Activated CD4-positive, alpha-beta T cell treated with anti-CD3 and anti-CD28 coated beads, Interleukin-2, Interleukin-6, amounts not matched to agents 100 ng/mL and 50 ng/mL, durations not matched to agents 16 hours and 8 hours (primary cell): ENCODE data around the gene TRAP1.
"Not testable (repeated sequence)": the region's sequence is repeated elsewhere in the genome, so short reads cannot be mapped to it uniquely, and the experiment has no call there.

Source experiments
- DNase-seq: peaks from one replicate; pipeline ENCODE4 v3.0.0-alpha.2; 2020

The TRAP1 gene

DNA sequence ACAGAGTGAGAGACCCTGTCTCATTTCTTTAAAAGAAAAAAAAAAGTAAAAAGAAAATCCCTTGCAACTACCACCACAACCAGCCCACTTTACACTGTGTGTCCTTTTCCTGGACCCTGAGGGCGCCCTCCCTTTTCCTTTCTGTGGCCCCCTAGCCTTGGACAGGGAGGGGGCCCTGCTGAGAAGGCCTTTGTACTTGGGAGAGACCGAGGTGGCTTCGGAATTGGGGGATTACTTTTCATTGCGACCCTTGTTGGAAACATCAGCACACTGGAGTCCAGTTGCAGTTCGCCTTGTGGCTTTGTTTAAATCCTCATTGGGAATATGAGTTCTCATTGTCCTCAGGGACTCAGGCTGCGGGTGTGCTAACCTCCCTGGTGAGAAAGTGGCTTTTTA is 72.2 kb downstream of the TRAP1 start:
- DNase-seq, result no peak

DNA sequence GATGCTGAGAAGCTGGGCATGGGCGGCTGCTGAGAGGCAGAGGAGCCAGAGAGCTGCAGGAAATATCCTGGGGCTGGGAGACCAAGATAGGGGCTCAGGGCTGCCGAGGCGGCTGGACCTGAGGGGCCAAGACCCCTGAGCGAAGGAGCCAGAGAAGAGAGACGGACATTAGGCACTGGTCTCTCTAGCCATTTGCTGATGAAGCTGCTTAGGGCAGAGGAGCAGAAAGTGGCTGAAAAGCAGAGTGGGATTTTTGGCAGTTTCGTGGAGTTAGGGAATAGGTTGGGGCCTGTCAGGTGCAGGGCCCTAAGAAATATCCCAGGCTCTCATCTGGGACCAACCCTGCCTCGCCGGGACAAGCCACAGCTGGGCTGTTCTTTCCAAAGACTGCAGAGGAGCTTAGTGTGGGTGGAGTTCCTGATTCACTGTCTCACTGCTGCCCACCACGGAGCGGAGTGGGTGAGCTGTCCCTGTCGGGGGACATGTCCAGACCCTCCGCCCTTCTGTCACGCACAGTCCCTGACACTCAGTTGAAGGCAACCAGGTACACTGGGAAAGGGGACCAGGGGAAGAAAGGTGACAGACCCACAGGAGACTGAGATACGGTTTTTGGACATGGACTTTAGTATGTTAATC is 74.1 kb downstream of the TRAP1 start:
- no peak for DNase-seq

DNA sequence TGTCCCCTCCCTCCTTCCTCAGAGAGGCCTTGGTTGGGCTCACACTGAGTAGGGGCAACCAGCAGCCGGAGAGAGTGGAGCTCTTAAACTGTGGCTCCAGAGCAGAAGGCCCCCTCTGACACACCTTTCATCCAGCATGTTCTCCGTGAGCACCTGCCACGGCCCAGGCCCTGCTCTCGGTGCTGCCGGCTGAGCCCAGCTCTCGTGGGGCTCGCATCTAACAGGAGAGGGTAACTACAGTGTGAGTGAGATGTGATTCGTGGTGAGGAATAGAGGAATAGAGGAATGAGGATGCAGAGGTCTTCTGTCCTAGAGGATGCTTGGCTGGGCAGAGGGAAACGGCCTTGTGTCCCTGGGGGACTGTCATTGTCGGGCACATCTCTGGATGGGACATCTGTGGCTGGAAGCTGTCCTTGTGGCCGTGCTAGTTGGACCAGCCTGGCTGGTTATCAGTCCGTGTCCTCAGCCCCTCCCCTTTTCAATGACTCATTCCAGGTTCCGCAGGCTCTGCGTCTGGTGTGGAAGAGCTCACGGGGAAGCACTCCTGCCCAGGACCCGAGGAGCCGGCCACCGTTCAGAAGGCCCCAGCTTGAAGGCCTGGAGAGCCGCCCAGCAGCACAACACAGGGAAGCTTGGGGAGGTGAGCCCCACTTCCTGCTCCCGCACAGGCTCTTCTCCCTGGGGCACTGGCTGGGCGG is 74.8 kb downstream of the TRAP1 start:
- DNase-seq, result no peak

DNA sequence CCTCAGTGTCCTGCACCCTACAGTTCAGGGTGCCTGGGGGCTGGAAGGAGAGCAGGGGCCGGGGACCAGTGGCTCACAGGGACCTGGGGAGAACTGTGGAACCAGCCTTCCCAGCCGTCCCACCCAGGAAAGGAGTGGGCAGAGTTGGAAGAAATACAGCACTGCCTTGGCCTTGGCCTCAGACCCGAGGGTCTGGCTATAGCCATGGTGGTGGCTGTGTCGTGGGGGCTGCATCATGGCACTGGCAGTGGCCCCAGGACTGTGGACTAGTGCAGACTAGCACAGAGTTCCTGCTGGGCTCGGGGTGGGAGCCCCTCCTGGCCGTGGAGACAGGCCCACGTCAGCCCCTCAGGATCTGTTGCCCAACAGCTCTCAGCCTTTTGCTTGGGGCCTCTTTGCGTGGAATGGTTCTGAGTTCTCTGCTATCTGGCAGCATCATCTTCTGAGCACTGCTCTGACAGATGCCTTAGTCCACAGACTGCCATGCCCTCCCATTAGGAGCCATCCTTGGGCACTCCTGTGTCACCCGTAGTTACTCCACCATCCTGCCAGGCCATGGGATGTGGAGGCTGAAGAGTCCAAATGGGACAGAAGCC is 75.4 kb downstream of the TRAP1 start:
- no peak for DNase-seq

DNA sequence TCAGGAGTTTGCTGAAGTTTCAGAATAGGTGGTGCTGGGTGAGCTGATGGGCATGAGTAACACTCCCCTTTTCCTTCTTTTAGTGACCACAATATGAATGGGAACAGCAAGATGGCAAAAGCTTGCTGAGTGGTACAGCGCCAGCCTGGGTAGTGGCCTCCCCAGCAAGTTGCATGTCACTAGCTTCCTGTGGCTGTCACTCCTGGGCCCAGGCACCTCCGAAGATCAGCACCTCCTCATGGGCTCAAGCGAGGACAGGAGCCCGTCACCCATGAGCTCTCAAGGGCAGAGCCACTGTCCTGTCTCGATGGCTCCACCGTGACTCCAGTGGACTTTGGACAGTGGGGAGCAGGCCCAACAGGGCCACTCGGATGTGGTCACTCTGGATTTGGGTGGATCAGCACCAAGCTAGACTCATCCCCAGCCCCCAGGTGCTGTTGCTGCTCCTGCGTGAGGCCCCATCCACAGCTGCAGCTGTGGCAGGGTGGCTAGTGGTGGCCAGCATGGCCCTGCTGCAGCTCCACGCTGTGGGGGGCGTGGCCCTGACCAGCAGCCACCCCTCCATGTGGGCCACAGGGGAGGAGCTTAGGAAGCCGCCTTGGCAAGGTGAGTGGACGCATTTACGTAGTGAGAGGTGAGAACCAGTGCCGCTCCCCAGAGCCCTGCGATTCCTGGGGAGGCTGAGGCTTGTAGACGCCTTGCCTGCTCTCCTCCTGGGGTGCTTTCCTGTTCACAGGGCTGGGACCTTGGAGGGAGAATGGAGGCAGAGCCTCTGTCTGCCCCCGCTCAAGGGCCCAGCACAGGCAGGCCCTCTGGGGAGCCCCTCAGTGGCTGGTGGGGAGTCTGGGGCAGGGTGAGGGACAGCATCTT is 76.5 kb downstream of the TRAP1 start:
- no peak for DNase-seq

DNA sequence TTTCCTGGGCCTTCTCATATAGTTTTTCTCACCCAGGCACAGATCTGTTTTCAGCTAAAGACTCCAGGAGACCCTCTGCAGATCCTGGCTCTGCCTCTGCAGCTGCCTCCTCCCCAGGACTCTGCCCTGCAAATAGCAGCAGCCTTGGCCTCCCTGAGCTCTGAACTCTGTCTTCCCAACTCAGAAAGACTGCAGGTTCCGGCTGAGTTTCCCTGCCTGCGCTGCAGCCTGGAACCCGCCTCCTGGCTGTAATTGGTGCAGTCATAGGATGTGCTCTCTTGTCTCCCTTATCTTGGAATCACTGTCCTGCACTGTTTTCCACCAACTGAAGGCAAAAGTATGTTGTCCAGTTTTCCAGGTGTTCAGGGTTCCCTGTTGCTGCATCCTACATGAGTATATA is 77.1 kb downstream of the TRAP1 start:
- DNase-seq, result no peak

DNA sequence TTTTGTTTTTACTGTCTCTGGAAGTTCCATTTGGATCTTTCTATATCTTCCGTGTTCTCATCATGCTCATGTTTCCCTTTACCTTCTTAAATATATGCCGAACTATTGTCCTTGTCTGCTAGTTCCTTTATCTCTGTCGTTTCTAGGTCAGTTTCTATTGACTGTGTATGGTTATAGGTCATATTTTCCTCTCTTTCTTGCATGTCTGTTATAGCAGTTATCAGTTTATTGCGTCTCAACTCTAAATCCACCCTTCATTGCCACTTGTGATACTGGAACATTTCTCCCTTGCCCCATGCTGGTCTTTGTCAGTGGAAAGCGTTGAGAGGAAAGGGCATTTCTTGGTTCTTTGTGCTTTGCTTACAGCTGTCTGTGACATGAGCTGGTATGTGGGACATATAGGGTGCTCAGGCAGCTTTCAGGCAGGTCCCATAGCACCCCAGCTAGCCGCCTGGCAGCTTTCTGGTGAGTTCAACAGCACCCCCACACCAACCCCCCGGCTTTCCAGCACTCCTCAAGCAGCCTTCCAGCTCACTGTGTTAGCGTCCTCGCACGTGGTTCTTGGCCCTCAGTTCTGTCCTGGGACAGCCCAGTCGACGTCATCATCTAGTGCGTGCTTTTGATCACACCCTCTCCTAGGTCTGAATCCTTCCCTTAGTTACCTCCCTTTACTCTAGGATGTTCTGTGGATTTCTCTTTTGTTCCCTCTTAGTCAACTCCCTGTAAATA is 78.2 kb downstream of the TRAP1 start:
- DNase-seq, result no peak

DNA sequence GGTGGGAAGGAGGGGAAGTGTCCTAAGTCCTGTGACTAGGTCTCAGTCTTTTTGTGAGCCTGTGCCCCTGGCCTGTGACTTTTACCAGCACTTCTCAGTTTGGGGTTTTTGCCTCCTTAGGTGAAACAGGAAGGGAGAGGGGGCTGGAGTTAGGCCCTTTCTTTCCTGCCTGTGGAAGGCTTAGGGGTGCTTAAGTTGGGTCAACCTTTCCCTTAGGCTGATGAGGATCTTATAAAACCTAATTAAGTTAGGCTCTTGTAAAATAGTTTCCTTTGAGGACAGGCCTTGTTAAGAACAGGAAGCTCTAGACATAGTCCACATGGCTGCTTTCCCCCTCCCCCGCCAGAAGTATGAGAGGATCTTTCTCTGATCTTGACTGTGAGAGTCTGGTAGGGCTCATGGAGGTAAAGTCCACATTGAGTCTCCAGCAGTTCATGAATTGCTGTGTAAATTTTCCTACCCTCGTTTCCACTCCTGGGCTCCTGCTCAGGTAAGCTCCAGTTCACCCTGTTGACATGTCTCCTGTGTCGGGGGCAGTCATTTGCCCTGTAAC is 79.9 kb downstream of the TRAP1 start:
- no peak for DNase-seq

DNA sequence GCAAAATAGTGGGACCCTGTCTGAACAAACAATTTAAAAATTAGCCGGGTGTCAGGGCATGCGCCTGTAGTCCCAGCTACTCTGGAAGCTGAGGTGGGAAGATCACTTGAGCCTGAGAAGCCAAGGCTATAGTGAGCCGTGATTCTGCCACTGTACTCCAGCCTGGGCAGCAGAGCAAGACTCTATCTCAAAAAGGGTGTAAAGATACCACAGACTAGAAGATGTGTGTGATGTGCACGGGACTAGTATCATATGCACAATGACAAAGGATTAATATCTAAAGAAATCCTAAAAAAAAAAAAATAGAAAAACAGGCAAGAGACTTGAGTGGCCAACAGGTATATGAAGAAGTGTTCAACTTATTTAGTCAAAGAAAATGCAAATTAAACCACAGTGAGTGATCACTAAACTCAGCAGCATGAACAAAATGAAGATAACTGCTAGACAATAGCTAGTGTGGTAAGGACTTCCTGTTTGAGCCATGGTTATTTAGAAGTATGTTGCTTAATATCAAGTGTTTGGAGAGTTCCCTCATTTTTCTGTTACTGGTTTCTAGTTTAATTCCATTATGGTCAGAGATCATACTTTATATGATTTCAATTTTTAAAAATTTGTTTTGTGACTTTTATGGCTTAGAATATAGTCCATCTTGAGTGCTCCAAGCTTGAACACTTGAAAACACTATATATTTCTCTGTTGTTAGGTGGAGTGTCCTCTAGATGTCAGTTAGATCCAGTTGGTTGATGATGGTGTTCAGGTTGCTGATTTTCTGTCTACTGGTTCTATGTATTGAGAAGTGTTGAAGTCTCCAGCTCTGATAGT is 91.2 kb downstream of the TRAP1 start:
- DNase-seq, result peak; percentile 61

DNA sequence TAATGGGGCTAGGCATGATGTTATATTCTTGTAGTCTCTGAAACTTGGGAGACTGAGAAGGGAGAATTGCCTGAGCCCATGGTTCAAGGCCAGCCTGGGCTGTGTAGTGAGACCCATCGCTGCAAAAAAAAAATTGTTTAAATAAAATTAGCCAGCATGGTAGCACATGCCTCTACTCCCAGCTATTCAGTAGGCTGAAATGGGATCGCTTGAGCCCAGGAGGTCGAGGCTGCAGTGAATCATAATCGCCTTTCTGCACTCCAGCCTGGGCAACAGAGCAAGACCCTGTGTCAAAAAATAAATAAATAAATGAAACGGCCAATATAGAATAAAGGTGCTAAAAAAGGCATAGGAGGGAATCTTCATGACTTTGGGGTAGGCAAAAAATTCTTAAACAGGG is 92.0 kb downstream of the TRAP1 start:
- no peak for DNase-seq

DNA sequence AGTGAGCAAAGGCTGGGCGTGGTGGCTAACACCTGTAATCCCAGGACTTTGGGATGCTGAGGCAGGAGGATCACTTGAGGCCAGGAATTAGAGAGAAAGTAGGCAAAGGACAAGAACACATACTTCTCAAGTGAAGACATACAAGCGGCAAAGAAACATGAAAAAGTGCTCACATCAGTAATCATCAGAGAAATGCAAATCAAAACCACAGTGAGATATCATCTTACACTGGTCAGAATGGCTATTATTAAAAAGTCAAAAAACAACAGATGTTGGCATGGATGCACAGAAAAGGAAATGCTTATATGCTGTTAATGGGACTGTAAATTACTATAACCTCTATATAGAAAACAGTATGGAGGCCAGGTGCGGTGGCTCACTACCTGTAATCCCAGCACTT is 93.7 kb downstream of the TRAP1 start:
- DNase-seq, result no peak

DNA sequence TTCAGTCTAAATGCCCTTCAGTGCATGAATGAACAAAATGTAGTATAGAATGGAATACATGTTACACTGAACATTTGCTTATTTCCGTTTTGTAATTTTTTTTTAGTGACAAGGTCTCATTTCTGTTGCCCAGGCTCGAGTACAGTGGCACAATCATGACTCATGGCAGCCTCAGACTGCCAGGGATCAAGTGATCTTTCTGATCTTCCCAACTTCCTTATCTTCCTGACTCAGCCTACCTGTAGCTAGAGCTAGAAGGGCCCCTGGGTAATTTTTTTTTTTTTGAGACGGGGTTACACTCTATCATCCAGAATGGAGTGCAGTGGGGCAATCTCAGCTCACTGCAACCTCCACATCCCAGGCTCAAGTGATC is 98.6 kb downstream of the TRAP1 start:
- DNase-seq, result no peak

DNA sequence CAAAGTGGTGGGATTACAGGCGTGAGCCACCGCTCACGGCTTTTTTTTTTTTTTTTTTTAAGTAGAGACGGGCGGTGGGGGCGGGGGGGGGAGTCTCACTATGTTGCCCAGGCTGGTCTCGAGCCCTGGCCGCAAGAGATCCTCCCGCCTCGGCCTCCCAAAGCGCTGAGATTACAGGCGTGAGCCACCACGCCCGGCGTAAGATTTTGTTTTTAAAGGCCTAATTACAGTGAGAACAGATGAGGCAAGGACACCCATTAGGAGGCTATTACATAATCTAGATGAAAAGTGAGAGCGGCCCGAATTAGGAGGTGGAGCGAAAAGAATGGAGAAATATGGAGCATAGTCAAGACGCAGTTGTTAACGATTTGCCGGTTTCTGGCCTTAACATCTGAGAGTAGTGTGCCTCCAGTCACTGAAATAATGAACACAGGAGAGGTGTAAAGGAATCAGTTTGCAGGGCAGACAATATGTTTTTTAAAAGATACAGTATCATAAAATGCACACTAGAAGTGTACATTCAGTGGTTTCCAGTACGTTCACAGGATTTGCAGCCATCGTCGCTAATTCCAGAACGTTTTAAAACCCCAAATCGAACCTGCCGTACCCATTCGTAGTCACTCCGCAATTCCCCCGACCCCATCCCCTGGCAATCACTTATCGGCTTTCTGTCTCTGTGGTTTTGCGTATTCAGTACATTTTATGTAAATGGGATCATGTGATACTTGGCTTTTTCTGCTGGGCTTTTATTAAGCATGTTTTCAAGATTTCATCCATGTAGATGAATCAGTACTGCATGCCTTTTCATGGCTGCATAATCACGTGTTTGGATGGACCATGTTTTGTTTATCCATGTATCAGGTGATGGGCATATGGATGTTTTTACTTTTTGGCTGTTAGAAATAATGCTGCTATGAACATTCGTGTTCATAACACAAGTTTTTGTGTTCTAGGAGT is 104.5 kb downstream of the TRAP1 start:
- no peak for DNase-seq

DNA sequence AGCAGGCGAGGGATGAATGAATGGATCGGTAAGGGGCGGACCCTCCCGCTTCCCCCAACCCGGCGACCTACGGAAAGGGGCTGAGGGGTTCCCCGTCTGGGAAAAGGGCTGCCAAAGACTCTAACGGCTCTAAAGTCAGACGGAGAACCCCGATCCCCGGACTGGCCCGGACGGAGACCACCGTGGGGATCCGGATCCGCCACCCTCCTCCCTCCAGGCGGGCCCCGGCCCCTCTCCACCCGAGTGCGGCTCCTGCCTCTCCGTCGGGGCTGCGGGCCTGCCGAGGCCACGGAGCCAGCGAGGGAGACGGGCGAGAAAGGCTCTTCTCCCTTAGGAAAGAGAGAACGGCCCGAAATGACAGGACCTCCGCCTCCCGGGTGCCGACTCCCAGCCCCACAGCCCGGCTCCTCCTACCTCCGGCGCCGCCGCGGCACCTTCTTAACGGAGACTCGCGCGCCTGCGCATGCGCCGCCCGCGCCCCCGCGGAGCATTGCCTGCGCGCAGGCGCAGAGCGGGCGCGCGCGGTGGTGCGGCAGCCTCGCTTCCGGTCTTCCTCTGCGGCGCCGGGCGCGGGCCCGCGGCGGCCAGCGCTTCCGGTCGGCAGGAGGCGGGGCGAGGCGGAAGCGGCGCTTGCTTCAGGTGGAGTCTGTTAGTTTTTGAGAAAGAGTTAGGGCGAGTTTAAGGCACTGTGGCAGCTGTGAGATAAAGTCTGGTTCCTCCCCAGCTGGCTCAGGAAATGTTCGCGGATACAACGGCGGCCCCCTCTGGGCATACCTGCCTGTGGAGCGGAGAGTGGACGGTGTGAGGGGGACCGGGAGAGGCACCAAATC is 106.0 kb downstream of the TRAP1 start, which contains the start of gene SLX4:
Gene SLX4 (minus strand): TSS at position 461 of the 830 bp plus-strand sequence. CDS start 2,642 bp downstream, outside the sequence.
- DNase-seq, result peak; percentile 95

DNA sequence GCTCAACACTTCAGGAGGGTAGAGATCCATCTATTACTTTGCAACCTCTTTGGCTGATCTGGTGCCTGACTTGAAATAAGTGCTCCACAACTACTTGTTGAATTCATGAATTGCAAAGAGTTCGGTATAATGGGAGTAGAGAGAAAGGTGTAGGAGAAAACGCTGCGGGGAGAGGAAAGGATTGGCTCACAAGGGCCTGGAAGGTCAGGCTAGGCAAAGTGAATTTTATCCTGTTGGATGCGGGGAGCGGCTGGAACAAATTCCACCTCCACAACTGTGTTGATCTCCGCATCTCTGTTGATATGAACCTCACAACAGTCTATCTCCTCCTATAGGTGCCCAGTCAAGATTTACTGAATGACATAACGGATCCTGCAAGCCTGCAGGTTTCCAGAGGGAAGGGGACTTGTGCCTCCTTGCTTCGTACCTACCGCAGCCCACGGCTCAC is 106.6 kb downstream of the TRAP1 start:
- no peak for DNase-seq

DNA sequence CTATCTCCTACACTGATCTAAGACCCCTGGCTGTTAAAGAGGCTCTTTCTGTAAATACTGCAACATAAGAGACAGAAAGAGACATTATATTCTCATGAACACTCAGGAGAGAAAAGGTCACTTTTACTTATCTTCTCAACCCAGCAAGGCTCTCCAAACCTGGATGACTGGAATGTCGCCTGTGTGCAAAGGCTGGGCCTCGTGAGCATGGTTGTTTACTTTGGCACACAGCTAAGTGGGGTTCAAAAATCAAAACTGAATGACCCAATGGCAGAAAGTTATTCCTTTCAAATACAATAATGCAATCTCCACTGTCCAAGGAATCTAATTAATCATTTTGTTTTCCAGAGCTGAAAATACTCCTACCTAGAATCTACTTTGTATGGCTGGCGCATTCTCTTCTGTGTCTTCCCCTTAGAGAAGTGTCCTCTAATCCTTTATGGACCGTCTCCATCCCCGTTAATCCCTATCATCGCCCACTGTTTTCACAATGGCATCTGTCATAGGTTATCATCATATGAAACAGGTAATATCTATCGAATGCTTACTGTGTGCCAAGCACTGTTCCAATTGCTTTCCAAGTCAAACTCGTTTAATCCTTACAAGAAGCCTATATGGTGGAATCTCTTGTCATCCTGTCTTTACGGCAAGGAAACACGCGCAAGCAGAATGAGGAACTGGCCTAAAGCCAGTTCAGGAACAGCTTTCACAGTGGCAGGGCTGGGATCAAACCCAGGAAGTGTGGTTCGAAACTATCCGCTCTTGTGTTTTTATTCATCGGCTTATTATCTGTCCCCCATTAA is 107.2 kb downstream of the TRAP1 start:
- DNase-seq, result no peak

DNA sequence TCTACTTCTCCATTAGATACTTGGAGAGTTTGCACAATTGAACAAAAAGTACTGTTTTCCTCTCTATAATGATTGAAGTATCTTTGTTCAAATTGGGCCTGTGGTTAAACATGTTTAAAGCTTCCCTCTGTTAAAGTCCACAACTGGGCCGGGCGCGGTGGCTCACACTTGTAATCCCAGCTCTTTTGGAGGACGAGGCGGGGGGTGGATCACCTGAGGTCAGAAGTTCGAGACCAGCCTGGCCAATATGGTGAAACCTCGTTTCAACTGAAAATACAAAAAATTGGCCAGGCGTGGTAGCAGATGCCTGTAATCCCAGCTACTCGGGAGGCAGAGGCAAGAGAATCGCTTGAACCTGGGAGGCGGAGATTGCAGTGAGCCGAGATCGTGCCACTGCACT is 108.3 kb downstream of the TRAP1 start:
- DNase-seq, result not testable (repeated sequence)

DNA sequence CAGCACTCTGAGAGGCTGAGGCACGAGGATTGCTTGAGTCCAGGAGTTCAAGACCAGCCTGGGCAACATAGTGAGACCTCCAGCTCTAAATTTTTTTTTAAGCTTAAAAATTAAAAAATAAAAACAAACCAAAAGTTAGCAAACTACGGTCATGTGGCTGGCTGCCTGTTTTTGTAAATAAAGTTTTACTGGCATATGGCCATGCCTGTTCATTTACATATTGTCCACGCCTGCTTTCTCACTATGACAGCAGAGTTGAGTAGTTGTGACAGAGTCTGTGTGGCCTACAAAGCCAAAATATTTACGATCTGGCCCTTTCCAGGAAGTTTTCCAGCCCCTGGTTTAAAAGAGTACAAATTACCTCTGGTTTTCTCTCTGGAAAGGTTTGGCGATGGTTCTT is 109.3 kb downstream of the TRAP1 start:
- no peak for DNase-seq
